Erythroblast (primary cell): ENCODE results near the gene SOX2.

Experiments
- DNase-seq, 2 experiments: peaks; one replicate each; lab custom pipeline; 2025; lab: John Stamatoyannopoulos, UW
- GATA1 ChIP-seq: IDR thresholded peaks from 2 replicates; pipeline ENCODE4 v1.6.1; 2011; ENCODE audit warnings: low read depth, mild to moderate bottlenecking, control low read depth, low read length, moderate library complexity
- POLR2A ChIP-seq: IDR thresholded peaks from 2 replicates; pipeline ENCODE4 v1.6.1; 2011; ENCODE audit warnings: mild to moderate bottlenecking, low read length

The SOX2 gene

DNA sequence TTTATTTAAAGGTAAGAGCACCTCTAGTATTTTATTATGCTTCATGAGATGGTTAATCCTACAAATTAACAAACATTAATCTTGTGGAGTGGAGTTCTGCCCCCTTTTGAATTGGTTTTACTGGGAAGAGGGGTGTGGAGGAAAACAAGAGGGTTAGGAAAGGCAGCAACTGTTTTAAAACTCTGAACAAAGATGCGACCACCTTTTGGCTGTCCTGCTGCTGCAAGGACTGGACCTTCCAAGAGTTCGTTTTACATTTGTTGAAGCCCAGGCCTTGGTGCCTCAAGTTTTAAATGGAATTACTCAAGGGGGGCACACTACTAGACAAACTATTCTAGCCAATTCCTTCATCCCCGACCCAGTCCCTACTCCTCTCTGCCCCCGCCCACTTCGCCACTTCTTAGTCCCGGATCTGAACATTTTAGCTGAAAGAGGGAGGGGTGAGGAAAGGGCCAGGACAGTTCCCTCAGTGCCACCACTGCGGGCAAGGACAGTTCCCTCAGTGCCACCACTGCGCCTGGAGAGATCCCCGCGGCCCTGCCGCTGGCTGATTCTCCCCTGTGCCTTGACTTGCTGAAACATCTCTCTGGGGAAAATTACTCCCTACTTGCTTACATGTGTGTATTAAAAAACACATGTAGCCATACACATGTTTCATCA, 11.2 kb downstream of the SOX2 start:
- TF ChIP-seq POLR2A (no peak), GATA1 (no peak)
- no peak for DNase-seq

DNA sequence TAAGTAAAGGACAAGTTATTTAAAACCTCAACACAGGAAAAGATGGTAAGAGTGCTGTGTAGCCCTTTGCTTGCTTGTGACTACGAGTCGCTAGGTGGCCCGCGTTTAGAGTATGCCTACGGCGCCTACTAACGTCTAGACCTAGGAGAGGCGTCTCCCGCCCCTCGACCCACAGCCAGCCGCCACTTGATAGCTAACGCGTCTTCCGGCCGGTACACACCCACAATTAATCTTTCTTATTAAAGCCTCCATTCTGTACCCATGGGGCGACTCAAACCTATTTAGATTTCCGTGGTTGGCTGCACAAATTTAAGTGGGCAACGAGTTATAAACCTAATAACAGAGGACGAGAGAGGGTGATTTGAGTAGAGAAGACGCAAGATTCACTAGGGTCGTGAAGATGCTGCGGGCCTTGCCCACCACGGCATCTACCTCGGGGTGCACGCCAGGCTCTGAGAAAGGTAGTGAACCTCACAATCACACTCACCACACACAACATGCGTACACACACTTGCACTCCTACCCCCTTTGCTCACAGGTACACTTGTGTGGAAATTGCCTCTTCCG, 12.0 kb downstream of the SOX2 start:
- no peak for DNase-seq
- TF ChIP-seq POLR2A: no peak
- TF ChIP-seq GATA1: no peak

GRCh38 chr3:181724192-181724965, 12.7 kb downstream of the SOX2 start:
- no peak for TF ChIP-seq POLR2A
- no peak for TF ChIP-seq GATA1
- no peak for DNase-seq

- DNase-seq: no peak
- TF ChIP-seq POLR2A (no peak), GATA1 (no peak)
Observed at GRCh38 chr3:181725131-181725731, 13.5 kb downstream of the SOX2 start.

DNA sequence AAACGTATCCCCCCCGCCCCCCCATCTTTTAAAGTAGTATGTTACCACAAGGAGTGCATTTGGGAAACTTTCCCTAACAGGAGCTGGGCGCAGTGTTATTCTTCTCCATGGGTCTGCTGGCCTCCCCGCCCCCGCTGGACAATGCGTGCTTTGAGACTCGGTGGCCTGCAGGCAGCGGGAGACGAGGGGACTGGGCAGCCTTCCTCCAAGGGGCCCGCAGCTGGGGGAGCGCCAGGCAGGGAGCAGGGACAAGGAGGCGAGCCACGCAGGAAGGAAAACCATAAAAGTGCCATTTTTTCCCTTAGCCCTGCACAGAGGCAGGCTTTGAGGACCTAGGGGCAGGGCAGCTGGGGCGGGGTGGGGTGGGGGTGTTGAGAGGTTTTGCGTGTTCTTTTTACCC, 14.1 kb downstream of the SOX2 start:
- TF ChIP-seq GATA1 (no peak), POLR2A (no peak)
- no peak for DNase-seq

DNA sequence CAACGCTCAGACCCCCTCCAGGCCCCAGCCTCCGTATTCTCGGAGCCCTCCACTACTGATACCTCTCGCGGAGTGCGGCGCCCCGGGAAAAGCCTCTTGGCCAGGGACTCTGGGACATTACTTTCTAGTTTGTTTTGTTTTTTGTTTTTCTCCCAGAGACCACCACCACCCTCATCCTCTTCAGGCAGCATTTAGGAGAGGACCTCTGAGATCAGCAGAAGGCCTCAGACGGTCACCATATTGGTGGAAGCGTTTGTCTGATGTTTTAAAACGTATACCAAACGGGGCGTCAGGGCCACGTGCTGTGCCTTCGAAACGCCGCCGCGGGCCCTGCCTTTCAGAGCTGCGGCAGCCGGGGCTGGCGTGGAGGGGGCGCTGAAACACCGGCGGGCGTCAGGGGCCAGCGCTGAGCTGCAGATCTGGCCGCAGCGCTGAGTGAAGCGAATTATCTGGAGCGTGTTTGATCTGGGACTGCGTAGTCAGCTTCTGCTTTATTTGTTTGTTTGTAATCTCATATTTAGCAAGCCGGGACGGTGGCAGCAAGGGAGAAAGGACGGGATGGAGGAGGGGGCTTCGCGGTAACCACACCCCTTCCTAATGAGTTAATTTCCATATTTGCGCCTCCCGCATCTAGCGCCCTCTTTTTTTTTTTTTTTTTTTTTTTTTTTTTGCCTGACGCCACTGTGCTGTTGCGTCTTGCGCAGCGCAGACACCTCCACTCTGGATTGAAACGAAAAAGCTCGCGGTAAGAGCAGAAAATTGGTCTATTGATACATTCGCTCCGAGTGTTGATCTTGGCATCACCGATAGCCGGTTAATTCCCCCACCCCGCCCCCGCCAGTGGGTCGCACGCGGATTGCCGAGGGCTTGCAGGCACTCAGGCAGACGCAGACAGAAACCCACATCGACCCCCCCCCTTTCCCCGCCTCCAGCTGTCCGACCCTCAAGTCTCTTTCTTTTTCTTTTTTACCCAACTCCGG, 14.9 kb downstream of the SOX2 start:
- TF ChIP-seq GATA1: no peak
- TF ChIP-seq POLR2A: no peak
- peak; percentile 15 to 16 for DNase-seq

- DNase-seq: no peak
- TF ChIP-seq GATA1: no peak
- TF ChIP-seq POLR2A: no peak
Observed at GRCh38 chr3:181727341-181728032, 15.8 kb downstream of the SOX2 start.

DNA sequence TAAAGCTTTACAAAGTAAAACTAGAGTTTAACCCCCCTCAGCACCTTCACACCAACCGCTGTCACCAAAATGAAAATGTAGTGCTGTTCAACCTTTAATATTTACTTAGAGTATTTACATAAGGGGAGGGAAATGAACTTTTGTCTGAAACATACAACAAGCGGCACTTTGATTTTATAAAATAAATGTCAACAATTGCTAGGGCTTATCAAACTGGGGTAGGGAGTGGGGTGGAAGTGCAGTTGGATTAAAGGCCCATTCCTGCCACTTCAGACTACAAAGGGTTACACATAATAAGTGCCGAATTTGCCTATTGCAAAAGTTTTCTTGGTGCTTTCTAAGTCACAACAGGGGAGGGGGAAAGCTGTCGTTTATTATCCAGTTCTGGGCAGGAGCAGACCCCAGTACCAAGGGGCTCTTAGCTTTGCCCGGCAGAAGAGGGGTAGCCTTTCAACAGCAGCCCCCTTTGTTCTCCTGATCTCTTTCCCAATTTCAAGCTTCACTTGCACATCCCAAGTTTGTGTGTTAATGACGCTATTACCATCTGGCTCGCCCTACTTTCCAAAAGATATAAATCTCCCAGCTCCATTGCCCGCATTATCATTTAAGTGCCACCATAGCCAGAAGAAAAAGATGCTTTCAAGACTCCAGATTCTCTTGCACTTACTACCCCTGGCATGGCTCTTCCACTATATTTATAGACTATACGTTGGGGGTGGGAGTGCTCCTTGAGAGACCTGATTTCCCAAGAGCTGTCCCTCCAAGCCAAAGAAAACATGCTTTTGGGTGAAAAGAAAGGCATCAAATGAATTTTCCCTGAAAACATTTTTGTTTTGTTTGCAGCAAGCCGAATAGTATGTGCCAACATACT, 17.0 kb downstream of the SOX2 start:
- TF ChIP-seq POLR2A (no peak), GATA1 (no peak)
- DNase-seq: no peak

GRCh38 chr3:181729341-181729869, 17.7 kb downstream of the SOX2 start:
- TF ChIP-seq GATA1 (no peak), POLR2A (no peak)
- DNase-seq: no peak

DNA sequence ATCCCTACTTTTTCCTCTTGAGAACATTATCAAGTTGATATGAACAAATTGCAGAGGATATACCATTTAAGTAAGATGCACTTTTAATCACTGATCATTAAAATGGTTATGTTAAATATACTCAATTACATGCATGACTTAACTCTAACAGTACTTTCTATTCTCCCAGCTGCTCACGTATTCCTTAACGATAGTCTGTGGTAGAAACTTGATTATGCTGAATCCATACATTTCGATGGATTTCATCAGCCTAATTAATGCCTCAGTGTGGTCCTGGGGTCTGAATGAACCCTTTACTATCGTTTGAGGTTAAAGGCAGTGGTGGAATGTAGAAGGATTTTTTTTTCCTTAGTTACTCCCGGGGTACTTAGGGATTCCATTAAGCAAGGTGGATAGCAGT, 18.6 kb downstream of the SOX2 start:
- no peak for DNase-seq
- TF ChIP-seq GATA1: no peak
- no peak for TF ChIP-seq POLR2A

- no peak for DNase-seq
- TF ChIP-seq POLR2A (no peak), GATA1 (no peak)
Observed at GRCh38 chr3:181730934-181731333, 19.2 kb downstream of the SOX2 start.
